Ovary (tissue), 9 donors: ENCODE data around the gene ASIP. TPM values are rescaled to one million over a fixed set of nuclear protein-coding genes. Genes with fewer than 3 reads are reported as not detected.

Experiments
- DNase-seq, 5 donors: peaks; one replicate each; pipeline ENCODE4 v3.0.0-alpha.2; 2019 to 2020
- H3K27ac ChIP-seq, 2 donors: fragments of 200-600 bp; one replicate each; pipeline versions ENCODE4 v1.5.1 to v1.8.0; 2019 to 2022
- H3K27me3 ChIP-seq: fragments of 200-600 bp; one replicate; pipeline ENCODE4 v1.8.0; 2022
- H3K36me3 ChIP-seq: fragments of 200-600 bp; sonication (generic); one replicate; pipeline ENCODE4 v1.5.1; 2019
- H3K4me1 ChIP-seq: one replicate; pipeline ENCODE4 v1.8.1; 2013; ENCODE audit warnings: mild to moderate bottlenecking, moderate library complexity; ENCODE audit not compliant: insufficient read depth
- H3K4me3 ChIP-seq: fragments of 200-600 bp; sonication (generic); one replicate; pipeline ENCODE4 v1.5.1; 2017
- H3K9me3 ChIP-seq, 2 donors: fragments of 200-600 bp in 1 of 2; sonication (generic) in 1 of 2; one replicate each; pipeline versions ENCODE4 v1.5.1 to v1.8.1; 2013 to 2019; ENCODE audit warnings: mild to moderate bottlenecking in 1 of 2, moderate library complexity in 1 of 2
- EP300 ChIP-seq: sonication (generic); formaldehyde crosslinking; IDR thresholded peaks from one replicate; pipeline ENCODE4 v1.6.1; 2017; ENCODE audit warnings: antibody characterized with exemption
- POLR2A ChIP-seq: fragments of 450-650 bp; IDR thresholded peaks from one replicate; pipeline ENCODE4 v1.6.1; 2017; ENCODE audit warnings: antibody characterized with exemption, mild to moderate bottlenecking, moderate library complexity
- WGBS, 3 donors: extraction: QIAGEN DNeasy Blood & Tissue Kit in 1 of 3; methylation state at CpG; one replicate each; pipeline versions ENCODE4 v1.1.5 to v1.1.7; 2013 to 2017; 5-methylcytosine and 5-hydroxymethylcytosine counted together
- intact Hi-C, 4 donors: fragments of 100-400 bp; cut with DNase I; formaldehyde crosslinking; loops; one replicate each; pipeline versions ENCODE4 v1.11.0 to v1.15.1; 2022 to 2023
- polyA plus RNA-seq, 2 donors: library from polyadenylated mRNA; stranded (reverse); fragments of 200-250 nt in 1 of 2; fragments of 350-450 nt in 1 of 2; fragmentation: Illumina TruSeq in 1 of 2; extraction: RNeasy Lipid Tissue Mini Kit (QIAGEN cat#74804) in 1 of 2; gene quantifications; one replicate each; pipeline ENCODE4 v1.2.3, GENCODE V29; 2013 to 2014
- total RNA-seq, 7 donors: library from RNA; depleted of rRNA in 2 of 7; stranded (reverse); fragments of >200 nt in 2 of 7; fragmentation: NEBNext Ultra II Directional in 3 of 7; extraction: Animal tissue kit (Norgen Biotek cat#: 25700) in 3 of 7; gene quantifications; one replicate each; pipeline versions ENCODE4 v1.1.0 to v1.2.4, GENCODE V29; 2016 to 2023
- TF ChIP-seq, protein P1 (sequence below), 3 donors: fragments of 450-650 bp in 2 of 3; fragments of 200-600 bp in 1 of 3; IDR thresholded peaks; one replicate each; pipeline versions ENCODE4 v1.5.1 to v1.8.0; 2016 to 2022; ENCODE audit warnings: antibody characterized with exemption in 3 of 3, mild to moderate bottlenecking in 1 of 3
- donor health status: DM: no; HTN: no; CAD: no; lungs with moderate emphysema.
- donor health status: DM: no; HTN: no; CAD: no.
- donor health status: Bipolar disorder and iron deficiency.
- donor health status: DM: yes; HTN: yes; CAD: no.
- donor health status: DM: no; HTN: no; CAD: no.
- donor health status: DM: yes; HTN: yes; CAD: no.

Gene ASIP
- total and polyA plus RNA-seq, 9 donors, result 0.37 to 57.1 (median 22.5) TPM

GRCh38 chr20:34290471-34290870 lies 49.2 kb downstream of the ASIP start:
- 96 to 99% (median 96%) methylated on average over 8 to 11 of the region's 11 CpGs for WGBS, 3 donors
- no peaks in the 10 kb centered on the region for H3K36me3 ChIP-seq
- DNase-seq, result no peak

GRCh38 chr20:34292496-34292895 lies 51.3 kb downstream of the ASIP start:
- no peak for DNase-seq
- 91 to 97% (median 96%) methylated on average over 3 of the region's 3 CpGs for WGBS, 3 donors
- no peak overlapping the region for H3K4me3 ChIP-seq
- H3K36me3 ChIP-seq, result no peaks in the 10 kb centered on the region
- no peak overlapping the region for H3K27ac ChIP-seq
- no peaks in the 10 kb centered on the region for H3K27me3 ChIP-seq
- H3K4me1 ChIP-seq, result no peaks in the 10 kb centered on the region
- intact Hi-C loops, result no loop called here
- H3K9me3 ChIP-seq, result no peaks in the 10 kb centered on the region
- TF ChIP-seq, protein P1, sequence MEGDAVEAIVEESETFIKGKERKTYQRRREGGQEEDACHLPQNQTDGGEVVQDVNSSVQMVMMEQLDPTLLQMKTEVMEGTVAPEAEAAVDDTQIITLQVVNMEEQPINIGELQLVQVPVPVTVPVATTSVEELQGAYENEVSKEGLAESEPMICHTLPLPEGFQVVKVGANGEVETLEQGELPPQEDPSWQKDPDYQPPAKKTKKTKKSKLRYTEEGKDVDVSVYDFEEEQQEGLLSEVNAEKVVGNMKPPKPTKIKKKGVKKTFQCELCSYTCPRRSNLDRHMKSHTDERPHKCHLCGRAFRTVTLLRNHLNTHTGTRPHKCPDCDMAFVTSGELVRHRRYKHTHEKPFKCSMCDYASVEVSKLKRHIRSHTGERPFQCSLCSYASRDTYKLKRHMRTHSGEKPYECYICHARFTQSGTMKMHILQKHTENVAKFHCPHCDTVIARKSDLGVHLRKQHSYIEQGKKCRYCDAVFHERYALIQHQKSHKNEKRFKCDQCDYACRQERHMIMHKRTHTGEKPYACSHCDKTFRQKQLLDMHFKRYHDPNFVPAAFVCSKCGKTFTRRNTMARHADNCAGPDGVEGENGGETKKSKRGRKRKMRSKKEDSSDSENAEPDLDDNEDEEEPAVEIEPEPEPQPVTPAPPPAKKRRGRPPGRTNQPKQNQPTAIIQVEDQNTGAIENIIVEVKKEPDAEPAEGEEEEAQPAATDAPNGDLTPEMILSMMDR (IDR thresholded peaks at IDR 0.05), result no peak
- TF ChIP-seq EP300, result no peak
- no peak for TF ChIP-seq POLR2A

More at GRCh38 chr20:34290471-34290870, 49.2 kb downstream of the ASIP start:
- Histone ChIP-seq H3K9me3 (no peaks in the 10 kb centered on the region), H3K27ac (no peak overlapping the region), H3K4me1 (no peaks in the 10 kb centered on the region), H3K4me3 (no peak overlapping the region), H3K27me3 (no peaks in the 10 kb centered on the region)
- intact Hi-C loops, result no loop called here
- TF ChIP-seq, protein P1 (IDR thresholded peaks at IDR 0.05), result no peak
- TF ChIP-seq EP300, result no peak
- no peak for TF ChIP-seq POLR2A

DNA sequence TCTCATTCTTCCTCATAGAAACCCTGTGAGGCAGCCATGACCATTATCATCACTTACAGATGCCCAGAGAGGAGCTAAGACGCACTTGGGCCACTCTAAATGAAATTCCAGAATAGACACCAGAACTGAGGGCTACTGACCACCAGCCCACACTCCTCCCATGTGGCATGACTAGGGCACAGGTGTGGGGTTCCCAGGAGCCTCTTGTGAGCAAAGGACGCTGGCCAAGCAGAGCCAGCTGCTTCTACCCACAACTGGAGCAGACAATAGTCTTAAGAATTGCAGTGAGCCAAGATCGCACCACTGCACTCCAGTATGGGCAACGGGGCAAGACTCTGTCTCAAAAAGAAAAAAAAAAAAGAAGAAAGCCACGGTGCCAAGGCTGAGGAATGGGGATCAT lies 51.9 kb downstream of the ASIP start:
- TF ChIP-seq EP300 (no peak), POLR2A (no peak)
- TF ChIP-seq, protein P1 (IDR thresholded peaks at IDR 0.05), result no peak
- Histone ChIP-seq H3K4me3 (no peak overlapping the region), H3K4me1 (no peaks in the 10 kb centered on the region), H3K36me3 (no peaks in the 10 kb centered on the region), H3K27me3 (no peaks in the 10 kb centered on the region), H3K9me3 (no peaks in the 10 kb centered on the region), H3K27ac (no peak overlapping the region)
- DNase-seq, result no peak
- intact Hi-C loops, result no loop called here
- 94 to 96% (median 95%) methylated on average over 5 of the region's 5 CpGs for WGBS, 3 donors

DNA sequence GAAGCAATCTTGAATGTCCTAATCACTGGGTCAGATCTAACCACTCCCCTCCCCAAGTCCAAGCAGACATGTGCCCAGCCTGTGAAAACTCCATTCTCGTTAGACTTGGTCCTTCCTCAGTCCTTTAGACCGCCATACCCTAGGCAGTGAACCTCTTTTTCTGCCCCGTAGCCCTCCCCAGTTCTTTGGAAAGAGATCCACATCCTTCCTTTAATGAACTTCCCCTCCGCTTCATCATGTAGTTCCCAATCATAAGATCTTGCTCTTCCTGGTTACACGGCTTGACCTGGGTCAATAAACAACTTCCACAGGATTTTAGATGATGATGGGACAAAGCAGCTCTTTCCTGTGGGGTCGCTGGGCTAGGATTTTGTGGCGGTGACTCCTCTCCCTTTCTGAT lies 52.4 kb downstream of the ASIP start:
- Histone ChIP-seq H3K36me3 (no peaks in the 10 kb centered on the region), H3K27me3 (no peaks in the 10 kb centered on the region), H3K4me3 (no peak overlapping the region), H3K4me1 (no peaks in the 10 kb centered on the region), H3K9me3 (no peaks in the 10 kb centered on the region), H3K27ac (no peak overlapping the region)
- TF ChIP-seq EP300 (no peak), POLR2A (no peak)
- TF ChIP-seq, protein P1 (IDR thresholded peaks at IDR 0.05), result no peak
- WGBS, 3 donors, result 83 to 90% (median 87%) methylated on average over 7 of the region's 7 CpGs
- no peak for DNase-seq
- intact Hi-C loops, result no loop called here

- no peaks in the 10 kb centered on the region for H3K36me3 ChIP-seq
- H3K4me1 ChIP-seq, result no peaks in the 10 kb centered on the region
- no peaks in the 10 kb centered on the region for H3K27me3 ChIP-seq
- no peak overlapping the region for H3K27ac ChIP-seq
- intact Hi-C loops, result no loop called here
- H3K9me3 ChIP-seq, result no peaks in the 10 kb centered on the region
- 86 to 90% (median 88%) methylated on average over 7 of the region's 7 CpGs for WGBS, 3 donors
- no peak overlapping the region for H3K4me3 ChIP-seq
- DNase-seq, result no peak
- no peak for TF ChIP-seq EP300
- no peak for TF ChIP-seq POLR2A
- TF ChIP-seq, protein P1 (IDR thresholded peaks at IDR 0.05), result no peak
Measured at GRCh38 chr20:34294563-34294962, 53.3 kb downstream of the ASIP start.
